Measurements from ENCODE around the gene CMTM6.
"Not testable (repeated sequence)": the region's sequence is repeated elsewhere in the genome, so short reads cannot be mapped to it uniquely, and the experiment has no call there.

Gene CMTM6

GRCh38 chr3:32502118-32502945, at the start of gene CMTM6:
Gene CMTM6 (minus strand): TSS chr3:32502852. CDS start chr3:32502745, 107 bp downstream.
- peak; percentile 81 for DNase-seq

- DNase-seq = no peak
These were observed 49.4 kb upstream of the CMTM6 start for GRCh38 chr3:32552013-32552412.

GRCh38 chr3:32551496-32551895, 48.8 kb upstream of the CMTM6 start:
- DNase-seq = no peak

DNA sequence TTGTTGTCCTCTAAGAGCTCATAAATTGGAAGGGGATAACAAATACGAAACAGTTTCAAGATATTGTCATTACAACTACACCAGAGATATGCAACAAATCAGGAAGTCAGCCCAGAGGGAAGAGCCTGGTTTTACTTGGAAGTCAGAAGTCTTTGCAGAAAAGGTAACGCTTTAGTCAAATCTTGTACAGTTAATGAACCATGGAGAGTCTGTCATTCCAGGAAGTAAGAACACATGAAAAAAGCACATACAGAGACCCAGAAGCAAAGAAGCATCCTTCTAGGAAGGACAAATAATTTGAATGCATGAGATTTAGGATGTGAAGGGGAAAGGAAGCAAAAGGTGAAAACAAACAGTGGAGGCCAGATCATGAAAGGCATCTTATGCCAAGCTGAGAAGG, 48.4 kb upstream of the CMTM6 start:
- DNase-seq = no peak

DNA sequence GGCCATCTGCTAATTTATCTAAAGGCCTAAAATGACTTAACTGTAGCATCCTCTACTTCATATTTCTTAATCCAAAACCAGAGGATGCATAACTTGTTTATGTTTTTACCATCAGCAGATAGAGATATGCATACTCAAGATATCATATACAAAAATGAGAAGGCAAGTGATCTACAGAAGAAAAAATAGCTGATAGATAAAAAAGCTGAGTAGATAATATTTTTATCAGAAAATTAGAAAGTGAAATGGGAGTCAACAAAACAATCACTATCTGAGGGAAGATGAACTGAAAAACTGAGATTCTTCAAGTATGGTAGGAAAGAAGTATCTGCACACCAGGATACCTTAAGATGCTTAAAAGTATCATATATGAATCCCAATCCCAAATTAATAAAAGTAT, 42.7 kb upstream of the CMTM6 start:
- DNase-seq = no peak

- DNase-seq = no peak
These were observed 42.2 kb upstream of the CMTM6 start for GRCh38 chr3:32544894-32545293.

GRCh38 chr3:32542807-32543206, 40.2 kb upstream of the CMTM6 start:
- DNase-seq = no peak

DNA sequence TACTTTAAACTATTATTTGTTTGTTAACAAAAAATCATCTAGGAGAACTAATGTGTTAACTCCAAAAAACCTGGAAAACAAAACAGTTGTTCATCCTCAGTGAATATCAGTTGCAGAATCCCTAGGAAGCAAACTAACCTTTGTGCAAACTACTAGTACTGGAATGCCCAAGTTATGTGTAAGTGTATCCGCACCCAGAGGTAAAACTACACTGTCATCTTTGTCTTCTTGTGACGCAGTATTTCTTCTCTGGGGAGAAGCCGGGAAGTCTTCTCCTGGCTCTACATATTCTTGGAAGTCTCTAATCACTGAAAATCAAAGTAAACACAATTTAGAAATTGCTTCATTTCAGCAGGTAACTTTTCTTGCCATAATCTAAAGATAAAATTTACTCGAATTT, 38.2 kb upstream of the CMTM6 start:
- no peak for DNase-seq

- no peak for DNase-seq
These were observed 29.8 kb upstream of the CMTM6 start for GRCh38 chr3:32532434-32532833.

DNA sequence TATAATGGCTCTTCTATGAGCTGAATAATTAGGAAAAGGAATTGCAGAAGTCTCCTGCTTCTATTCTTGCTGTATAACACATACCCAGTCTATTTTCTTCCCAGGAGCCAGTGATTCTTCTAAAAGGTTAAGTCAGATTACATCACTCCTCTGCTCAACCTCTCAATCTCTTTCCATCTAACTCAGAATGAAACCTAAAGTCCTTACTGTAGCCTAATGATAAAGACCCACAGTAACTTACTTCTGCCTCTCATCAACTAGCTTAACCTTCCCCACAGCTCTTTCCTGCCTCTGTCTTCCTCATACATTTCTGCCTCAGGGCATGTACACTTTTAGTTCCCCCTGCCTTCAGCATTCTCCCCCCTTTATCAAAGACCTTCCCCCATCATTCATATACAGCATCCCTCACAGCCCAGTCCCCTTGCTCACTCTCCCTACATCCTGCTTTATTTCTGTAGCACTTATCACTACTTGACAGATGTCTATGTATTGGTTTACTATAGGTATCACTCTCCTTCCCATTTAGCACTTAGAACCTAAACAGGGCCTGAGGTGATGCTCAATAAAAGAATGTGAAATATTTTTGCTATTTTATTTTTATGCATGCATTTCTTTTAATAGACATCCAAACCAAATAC, 28.5 kb upstream of the CMTM6 start:
- DNase-seq = no peak

DNA sequence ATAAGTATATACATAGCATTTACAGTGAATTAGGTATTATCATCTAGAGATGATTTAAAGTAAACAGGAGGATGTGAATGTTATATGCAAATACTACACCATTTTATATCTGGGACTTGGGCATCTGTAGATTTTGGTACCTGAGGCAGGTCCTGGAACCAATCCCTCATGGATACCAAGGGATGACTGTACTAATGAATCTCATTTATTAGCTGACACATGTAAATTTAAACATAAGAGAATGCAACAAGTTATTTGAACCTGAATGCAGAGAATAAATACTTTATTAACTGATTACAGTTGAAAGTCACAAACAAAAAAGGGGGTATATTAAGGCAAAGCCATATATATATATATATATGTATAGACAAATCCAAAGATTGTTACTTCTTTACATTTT, 23.1 kb upstream of the CMTM6 start:
- DNase-seq = no peak

- DNase-seq = no peak
These were observed 20.0 kb upstream of the CMTM6 start for GRCh38 chr3:32522682-32523081.

DNA sequence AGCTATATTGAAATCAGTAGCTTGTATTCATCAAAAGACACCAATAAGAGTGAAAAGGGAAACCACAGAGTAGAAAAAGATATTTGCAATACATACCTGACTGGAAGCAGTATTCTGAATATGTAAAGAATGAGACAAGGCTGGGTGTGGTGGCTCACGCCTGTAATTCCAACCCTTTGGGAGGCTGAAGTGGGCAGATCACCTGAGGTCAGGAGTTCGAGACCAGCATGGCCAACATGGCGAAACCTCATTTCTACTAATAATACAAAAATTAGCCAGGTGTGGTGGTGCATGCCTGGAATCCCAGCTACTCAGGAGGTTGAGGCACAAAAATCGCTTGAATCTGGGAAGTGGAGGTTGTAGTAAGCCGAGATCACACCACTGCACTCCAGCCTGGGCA, 16.3 kb upstream of the CMTM6 start:
- DNase-seq = not testable (repeated sequence)

DNA sequence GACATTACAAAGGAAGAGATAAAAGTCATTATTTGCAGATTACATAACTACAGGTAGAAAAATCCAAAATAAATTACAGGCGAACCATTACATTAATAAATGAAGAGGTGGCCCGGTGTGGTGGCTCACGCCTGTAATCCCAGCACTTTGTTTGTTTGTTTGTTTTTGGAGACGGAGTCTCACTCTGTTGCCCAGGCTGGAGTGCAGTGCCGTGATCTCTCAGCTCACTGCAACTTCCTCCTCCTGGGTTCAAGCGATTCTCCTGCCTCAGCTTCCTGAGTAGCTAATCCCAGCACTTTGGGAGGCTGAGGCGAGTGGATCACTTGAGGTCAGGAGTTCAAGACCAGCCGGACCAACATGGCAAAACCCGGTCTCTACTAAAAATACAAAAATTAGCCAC, 14.1 kb upstream of the CMTM6 start:
- DNase-seq = not testable (repeated sequence)

DNA sequence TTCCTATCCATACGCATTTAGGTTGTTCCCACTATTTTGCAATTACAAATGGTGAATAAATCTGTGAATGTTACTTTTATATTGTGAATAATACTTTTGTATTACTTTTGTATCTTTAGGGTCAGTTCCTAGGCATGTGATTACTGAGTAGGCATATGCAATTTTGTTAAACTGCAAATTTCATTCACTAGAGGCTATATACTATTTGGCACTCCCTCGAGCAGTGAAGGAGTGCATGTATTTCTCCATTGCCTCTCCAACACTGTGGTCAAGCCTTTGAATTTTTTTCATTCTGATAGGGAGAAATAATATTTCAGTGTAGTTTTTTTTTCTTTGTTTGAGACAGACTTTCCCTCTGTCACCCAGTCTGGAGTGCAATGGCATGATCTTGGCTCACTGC, 8.4 kb upstream of the CMTM6 start:
- no peak for DNase-seq

GRCh38 chr3:32510075-32510724, 7.5 kb upstream of the CMTM6 start:
- peak; percentile 68 for DNase-seq

GRCh38 chr3:32508711-32509110, 6.1 kb upstream of the CMTM6 start:
- peak; percentile 27 for DNase-seq

DNA sequence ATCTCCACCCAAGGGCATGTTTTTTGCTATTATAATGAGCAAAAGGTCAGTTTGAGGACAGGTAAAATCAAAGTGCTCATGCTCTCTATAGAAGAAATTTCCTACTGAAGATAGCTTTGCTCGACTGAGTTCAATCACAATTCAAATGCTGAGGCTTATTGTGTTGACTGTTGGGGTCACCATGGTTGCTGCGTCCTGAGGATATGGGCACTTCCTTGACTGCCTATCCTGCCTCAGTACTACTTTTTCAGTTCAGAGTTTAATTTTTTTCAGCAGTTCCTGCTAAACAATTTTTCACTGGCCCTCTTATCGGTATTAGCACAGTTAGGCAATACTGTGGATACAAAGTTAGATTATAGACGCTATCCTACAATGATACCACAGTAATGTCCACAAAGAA, 3.8 kb upstream of the CMTM6 start:
- no peak for DNase-seq

GRCh38 chr3:32502946-32503286, 264 bp upstream of the CMTM6 start:
- no peak for DNase-seq

DNA sequence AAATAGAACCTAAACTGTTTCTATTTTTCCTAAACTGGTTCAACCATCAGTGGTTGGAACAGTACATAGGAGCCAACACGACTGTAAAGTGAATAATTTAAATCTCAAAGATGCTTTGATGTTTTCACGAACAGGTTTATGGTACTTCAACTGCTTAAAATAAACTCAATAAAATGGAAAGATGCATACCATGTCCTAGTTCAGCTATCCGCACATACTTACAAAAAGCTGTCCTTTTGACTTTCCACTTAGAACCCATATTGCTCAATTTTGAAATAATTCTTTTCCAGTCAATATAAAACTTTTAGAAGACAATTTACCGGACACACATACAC, 902 bp downstream of the CMTM6 start:
- no peak for DNase-seq

DNA sequence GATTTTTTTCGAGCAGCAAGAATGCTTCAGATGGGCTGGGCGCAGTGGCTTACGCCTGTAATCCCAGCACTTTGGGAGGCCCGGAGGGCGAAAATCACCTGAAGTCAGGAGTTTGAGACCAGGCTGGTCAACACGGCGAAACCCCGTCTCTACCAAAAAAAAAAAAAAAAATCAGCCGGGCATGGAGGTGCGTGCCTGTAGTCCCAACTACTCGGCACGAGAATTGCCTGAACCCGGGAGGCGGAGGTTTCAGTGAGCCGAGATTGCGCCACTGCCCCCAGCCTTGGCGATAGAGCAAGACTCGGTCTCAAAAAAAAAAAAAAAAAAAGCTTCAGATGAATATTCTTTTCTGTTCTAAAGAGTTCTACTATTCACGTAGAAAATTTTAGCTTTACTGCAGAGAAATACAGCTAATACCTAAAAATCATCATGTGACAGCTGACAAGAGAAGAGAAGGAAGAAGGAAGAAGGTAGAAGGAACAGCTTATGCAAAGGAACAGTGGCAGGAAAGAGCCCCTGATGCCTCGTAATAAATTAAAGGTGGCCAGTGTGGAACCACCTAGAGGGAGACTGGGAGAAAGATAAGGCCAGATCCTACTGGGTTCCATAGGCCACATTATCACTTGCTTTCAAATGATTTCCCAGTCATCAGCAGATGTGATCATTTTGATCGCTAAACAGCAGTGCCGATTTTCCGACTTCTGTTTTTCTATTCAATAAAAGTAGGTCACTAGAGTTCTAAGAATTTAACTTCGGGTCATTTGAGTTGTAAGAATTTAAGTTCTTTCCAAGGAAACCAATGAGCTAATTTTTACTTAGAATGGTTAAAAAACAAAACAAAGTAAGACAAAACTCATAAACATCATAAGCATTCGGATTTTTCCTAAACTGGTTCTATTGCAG, 1.5 kb downstream of the CMTM6 start:
- DNase-seq = no peak

DNA sequence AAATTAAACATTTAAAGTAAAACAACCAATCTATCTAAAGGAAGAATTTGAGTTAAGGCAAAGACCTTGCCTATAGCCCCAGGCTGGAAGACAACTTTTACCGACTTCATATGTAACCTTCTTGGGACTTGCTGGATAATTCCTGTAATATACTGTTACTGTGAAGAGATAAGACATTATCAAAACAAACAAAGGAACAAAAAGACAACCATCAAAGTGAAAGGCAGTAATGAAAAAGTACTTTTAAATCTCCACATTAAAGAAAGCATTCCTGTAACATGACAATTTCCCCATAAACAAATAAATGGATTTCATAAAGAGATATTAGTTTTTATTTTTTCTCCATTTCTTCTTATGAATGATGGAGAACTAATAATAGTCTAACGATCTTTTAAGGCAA, 2.4 kb downstream of the CMTM6 start:
- DNase-seq = no peak

GRCh38 chr3:32499585-32499984, 3.1 kb downstream of the CMTM6 start:
- no peak for DNase-seq
